SK-N-SH treated with all-trans-retinoic acid at 6 μM for 48 hours (cell line): ENCODE data around the gene TF.

Source experiments
- ARNTL ChIP-seq: fragments of 450-650 bp; formaldehyde crosslinking; IDR thresholded peaks from 2 replicates; pipeline ENCODE4 v1.5.0; 2020; ENCODE audit warnings: low read depth, mild to moderate bottlenecking, moderate library complexity, borderline replicate concordance
- CSDC2 ChIP-seq: fragments of 250-450 bp; sonication (Bioruptor Pico); IDR thresholded peaks from 2 replicates; pipeline ENCODE4 v1.5.0; 2020; ENCODE audit warnings: mild to moderate bottlenecking, moderate library complexity
- OSR1 ChIP-seq: fragments of 250-450 bp; sonication (Bioruptor Pico); IDR thresholded peaks from 2 replicates; pipeline ENCODE4 v1.8.0; 2022; ENCODE audit warnings: moderate library complexity, mild to moderate bottlenecking, inconsistent platforms
- PPARA ChIP-seq: fragments of 250-450 bp; sonication (Bioruptor Pico); IDR thresholded peaks from 2 replicates; pipeline ENCODE4 v1.5.0; 2020; ENCODE audit warnings: mild to moderate bottlenecking, borderline replicate concordance
- RARB ChIP-seq: fragments of 250-450 bp; sonication (Bioruptor Pico); IDR thresholded peaks from 2 replicates; pipeline ENCODE4 v1.8.0; 2021; ENCODE audit warnings: mild to moderate bottlenecking, moderate library complexity
- TCF4 ChIP-seq: fragments of 250-450 bp; sonication (Bioruptor Pico); IDR thresholded peaks from 2 replicates; pipeline ENCODE4 v1.8.0; 2021; ENCODE audit warnings: mild to moderate bottlenecking, moderate library complexity, borderline replicate concordance
- TOX ChIP-seq: fragments of 250-450 bp; sonication (Bioruptor Pico); IDR thresholded peaks from 2 replicates; pipeline ENCODE4 v1.8.0; 2021; ENCODE audit warnings: mild to moderate bottlenecking, moderate library complexity, borderline replicate concordance
- ZFP3 ChIP-seq: fragments of 250-450 bp; sonication (Bioruptor Pico); IDR thresholded peaks from 2 replicates; pipeline ENCODE4 v1.5.0; 2020; ENCODE audit warnings: mild to moderate bottlenecking, moderate library complexity
- ZFP30 ChIP-seq: fragments of 450-650 bp; formaldehyde crosslinking; IDR thresholded peaks from 2 replicates; pipeline ENCODE4 v1.5.0; 2022; ENCODE audit warnings: mild to moderate bottlenecking, moderate library complexity
- ZNF565 ChIP-seq: fragments of 450-650 bp; formaldehyde crosslinking; conservative IDR thresholded peaks from 2 replicates; pipeline ENCODE4 v1.5.0; 2020; ENCODE audit warnings: low read depth, mild to moderate bottlenecking, moderate library complexity
- TF ChIP-seq, protein P1 (sequence below): fragments of 250-450 bp; sonication (Bioruptor Pico); IDR thresholded peaks from 2 replicates; pipeline ENCODE4 v1.8.0; 2020; ENCODE audit warnings: mild to moderate bottlenecking, moderate library complexity, borderline replicate concordance
- TF ChIP-seq, protein P2 (sequence below): fragments of 250-450 bp; sonication (Bioruptor Pico); IDR thresholded peaks from 2 replicates; pipeline ENCODE4 v1.5.1; 2020; ENCODE audit warnings: low read depth, mild to moderate bottlenecking, moderate library complexity
- TF ChIP-seq, protein P3 (sequence below): fragments of 250-450 bp; sonication (Bioruptor Pico); IDR thresholded peaks from 2 replicates; pipeline ENCODE4 v1.8.0; 2021; ENCODE audit warnings: low read depth, mild to moderate bottlenecking, moderate library complexity, borderline replicate concordance
- TF ChIP-seq, protein P4 (sequence below): fragments of 250-450 bp; sonication (Bioruptor Pico); IDR thresholded peaks from 2 replicates; pipeline ENCODE4 v1.5.1; 2021; ENCODE audit warnings: mild to moderate bottlenecking, moderate library complexity

DNA sequence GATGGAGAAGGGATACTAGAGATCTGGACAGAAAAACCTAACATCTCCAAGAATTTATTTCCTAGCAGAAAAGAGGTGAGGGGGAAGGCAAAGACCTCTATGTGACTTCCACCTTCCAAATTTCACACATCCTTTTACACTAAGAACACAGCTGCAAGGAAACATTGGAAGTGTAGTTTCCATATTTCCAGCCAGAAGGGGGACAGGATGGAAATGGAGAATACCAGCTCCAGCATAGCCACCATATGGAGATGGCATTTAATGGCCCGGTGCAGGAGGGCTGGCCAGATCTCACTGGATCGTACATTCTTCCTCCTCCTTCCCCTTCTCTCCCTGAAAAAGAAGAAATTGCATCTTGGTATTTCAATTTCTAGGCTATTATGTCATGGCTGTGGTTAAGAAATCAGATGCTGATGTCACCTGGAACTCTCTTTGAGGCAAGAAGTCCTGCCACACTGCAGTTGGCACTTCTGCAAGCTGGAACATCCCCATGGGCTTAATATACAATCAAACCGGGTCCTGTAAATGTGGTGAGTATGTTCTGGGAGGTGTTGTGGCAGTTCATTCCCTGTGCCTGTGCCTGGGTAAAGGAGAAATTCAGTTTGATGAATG is 36.9 kb upstream of the TF start:
- TF ChIP-seq ZFP30 (no peak), OSR1 (CRISPR knock-in tag) (no peak), PPARA (CRISPR knock-in tag) (no peak), ARNTL (CRISPR knock-in tag) (no peak), ZFP3 (no peak), CSDC2 (CRISPR knock-in tag) (no peak), RARB (CRISPR knock-in tag) (no peak), TCF4 (CRISPR knock-in tag) (no peak), ZNF565 (no peak), TOX (CRISPR knock-in tag) (no peak)
- TF ChIP-seq, protein P1, sequence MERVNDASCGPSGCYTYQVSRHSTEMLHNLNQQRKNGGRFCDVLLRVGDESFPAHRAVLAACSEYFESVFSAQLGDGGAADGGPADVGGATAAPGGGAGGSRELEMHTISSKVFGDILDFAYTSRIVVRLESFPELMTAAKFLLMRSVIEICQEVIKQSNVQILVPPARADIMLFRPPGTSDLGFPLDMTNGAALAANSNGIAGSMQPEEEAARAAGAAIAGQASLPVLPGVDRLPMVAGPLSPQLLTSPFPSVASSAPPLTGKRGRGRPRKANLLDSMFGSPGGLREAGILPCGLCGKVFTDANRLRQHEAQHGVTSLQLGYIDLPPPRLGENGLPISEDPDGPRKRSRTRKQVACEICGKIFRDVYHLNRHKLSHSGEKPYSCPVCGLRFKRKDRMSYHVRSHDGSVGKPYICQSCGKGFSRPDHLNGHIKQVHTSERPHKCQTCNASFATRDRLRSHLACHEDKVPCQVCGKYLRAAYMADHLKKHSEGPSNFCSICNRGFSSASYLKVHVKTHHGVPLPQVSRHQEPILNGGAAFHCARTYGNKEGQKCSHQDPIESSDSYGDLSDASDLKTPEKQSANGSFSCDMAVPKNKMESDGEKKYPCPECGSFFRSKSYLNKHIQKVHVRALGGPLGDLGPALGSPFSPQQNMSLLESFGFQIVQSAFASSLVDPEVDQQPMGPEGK (CRISPR knock-in tag) = no peak
- TF ChIP-seq, protein P2, sequence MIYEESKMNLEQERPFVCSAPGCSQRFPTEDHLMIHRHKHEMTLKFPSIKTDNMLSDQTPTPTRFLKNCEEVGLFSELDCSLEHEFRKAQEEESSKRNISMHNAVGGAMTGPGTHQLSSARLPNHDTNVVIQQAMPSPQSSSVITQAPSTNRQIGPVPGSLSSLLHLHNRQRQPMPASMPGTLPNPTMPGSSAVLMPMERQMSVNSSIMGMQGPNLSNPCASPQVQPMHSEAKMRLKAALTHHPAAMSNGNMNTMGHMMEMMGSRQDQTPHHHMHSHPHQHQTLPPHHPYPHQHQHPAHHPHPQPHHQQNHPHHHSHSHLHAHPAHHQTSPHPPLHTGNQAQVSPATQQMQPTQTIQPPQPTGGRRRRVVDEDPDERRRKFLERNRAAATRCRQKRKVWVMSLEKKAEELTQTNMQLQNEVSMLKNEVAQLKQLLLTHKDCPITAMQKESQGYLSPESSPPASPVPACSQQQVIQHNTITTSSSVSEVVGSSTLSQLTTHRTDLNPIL (CRISPR knock-in tag) = no peak
- TF ChIP-seq, protein P3, sequence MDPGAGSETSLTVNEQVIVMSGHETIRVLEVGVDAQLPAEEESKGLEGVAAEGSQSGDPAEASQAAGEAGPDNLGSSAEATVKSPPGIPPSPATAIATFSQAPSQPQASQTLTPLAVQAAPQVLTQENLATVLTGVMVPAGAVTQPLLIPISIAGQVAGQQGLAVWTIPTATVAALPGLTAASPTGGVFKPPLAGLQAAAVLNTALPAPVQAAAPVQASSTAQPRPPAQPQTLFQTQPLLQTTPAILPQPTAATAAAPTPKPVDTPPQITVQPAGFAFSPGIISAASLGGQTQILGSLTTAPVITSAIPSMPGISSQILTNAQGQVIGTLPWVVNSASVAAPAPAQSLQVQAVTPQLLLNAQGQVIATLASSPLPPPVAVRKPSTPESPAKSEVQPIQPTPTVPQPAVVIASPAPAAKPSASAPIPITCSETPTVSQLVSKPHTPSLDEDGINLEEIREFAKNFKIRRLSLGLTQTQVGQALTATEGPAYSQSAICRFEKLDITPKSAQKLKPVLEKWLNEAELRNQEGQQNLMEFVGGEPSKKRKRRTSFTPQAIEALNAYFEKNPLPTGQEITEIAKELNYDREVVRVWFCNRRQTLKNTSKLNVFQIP (CRISPR knock-in tag) = no peak
- TF ChIP-seq, protein P4, sequence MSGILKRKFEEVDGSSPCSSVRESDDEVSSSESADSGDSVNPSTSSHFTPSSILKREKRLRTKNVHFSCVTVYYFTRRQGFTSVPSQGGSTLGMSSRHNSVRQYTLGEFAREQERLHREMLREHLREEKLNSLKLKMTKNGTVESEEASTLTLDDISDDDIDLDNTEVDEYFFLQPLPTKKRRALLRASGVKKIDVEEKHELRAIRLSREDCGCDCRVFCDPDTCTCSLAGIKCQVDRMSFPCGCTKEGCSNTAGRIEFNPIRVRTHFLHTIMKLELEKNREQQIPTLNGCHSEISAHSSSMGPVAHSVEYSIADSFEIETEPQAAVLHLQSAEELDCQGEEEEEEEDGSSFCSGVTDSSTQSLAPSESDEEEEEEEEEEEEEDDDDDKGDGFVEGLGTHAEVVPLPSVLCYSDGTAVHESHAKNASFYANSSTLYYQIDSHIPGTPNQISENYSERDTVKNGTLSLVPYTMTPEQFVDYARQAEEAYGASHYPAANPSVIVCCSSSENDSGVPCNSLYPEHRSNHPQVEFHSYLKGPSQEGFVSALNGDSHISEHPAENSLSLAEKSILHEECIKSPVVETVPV = no peak
